Stimulated activated CD8-positive, alpha-beta memory T cell treated with anti-CD3 and anti-CD28 coated beads, Interleukin-12 subunit alpha, Interleukin-12 subunit beta, amount 100 ng/mL, for 24 hours (primary cell): ENCODE data around the gene HIKESHI.
"Not testable (repeated sequence)": the region's sequence is repeated elsewhere in the genome, so short reads cannot be mapped to it uniquely, and the experiment has no call there.

Experiments
- DNase-seq: peaks from one replicate; pipeline ENCODE4 v3.0.0-alpha.2; 2020; ENCODE audit errors: extremely low read depth

The HIKESHI gene

GRCh38 chr11:86302092-86302793 is at the start of gene HIKESHI:
HIKESHI (plus strand) TSS chr11:86302240; CDS start chr11:86302449, 209 bp downstream.
- peak; percentile 89 for DNase-seq

- DNase-seq: no peak
These were observed 46.1 kb upstream of the HIKESHI start for GRCh38 chr11:86255896-86256295.

DNA sequence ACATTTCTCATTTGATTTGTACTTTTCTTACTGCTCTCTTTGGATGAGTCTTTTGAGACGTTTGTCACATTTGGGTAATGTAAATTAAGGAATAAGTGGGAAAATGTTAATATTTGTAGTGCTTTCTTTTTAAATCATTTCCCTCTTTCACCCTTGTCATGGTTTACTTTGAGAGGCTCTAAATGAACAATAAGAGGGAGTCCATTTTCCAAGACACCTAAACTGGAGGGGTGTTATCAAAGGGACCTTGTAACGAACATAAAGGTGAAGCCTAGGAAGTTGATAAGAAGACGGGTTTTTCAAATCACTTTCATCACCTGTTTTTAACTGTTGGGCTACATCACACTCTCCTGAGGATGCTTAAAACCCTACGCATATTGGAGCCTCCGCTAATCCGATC is 45.4 kb upstream of the HIKESHI start:
- no peak for DNase-seq

DNA sequence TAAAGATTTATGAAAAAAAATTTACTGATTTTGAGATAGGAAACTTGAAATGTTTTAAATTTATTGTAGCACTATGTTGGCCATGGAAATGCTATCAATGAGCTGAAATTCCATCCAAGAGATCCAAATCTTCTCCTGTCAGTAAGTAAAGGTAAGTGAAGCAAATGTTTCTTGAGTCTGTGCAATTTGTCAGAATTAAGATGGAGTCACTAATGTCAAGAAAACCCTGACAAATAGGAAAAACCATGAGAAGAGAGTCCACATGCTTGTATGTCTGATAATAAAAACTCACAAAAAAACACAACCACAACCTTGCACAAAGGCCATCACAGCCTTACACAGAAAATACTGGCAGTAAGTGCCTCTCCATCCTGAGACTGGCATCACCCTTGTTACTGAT is 44.6 kb upstream of the HIKESHI start:
- DNase-seq: no peak

- no peak for DNase-seq
These were observed 42.3 kb upstream of the HIKESHI start for GRCh38 chr11:86259730-86260129.

- DNase-seq: no peak
These were observed 40.7 kb upstream of the HIKESHI start for GRCh38 chr11:86261328-86261727.

DNA sequence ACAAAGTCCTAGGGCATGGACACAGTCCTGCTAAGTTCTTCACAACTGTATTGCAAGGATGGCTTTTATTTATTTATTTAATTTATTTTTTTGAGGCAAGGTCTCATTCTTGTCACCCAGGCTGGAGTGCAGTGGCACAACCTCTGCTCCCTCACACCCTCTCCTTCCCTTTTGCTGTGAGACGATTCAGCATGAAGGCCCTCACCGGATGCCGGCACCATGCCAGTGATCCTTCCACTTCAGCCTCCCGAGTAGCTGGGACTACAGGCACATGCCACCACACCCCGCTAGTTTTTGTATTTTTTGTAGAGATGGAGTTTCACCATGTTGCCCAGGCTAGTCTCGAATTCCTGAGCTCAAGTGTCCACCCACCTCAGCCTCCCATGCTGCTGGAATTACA is 39.7 kb upstream of the HIKESHI start:
- DNase-seq: no peak

DNA sequence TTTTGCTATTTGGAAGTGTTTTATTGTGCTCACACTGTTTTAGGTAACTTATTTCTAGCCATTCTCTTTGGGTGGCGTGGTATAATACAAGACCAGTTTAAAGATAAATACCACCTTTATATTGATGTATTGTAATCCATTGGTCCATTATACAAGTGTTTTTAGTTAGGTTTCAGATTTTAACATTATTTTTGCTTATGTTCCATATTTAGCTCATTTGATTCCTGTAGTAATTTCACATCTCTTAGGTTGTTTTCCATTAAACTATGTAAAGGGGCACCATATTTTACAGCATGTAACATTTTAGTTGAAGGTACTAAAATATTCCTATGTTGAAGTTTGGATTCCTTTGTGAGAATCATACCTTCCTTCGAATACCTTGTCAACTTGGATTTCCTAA is 37.4 kb upstream of the HIKESHI start:
- DNase-seq: no peak

DNA sequence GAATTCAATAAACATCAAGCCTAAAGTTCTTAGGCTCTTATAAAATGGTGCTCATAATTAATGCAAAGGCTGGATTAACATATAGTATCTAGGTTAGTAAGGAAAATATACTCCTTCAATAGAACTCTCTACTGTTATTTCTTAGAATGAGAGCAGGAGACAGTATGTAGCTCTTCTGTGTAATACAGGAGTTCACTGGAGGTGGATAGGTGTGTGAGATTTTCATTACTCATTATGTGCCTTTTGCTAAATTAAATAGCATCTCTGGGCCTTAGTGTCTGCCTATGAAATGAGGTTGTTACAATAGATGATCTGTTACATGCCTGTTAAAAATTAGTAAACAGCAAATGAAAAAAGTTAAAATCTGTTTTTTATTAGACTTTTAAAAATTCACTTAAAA is 36.8 kb upstream of the HIKESHI start:
- no peak for DNase-seq

DNA sequence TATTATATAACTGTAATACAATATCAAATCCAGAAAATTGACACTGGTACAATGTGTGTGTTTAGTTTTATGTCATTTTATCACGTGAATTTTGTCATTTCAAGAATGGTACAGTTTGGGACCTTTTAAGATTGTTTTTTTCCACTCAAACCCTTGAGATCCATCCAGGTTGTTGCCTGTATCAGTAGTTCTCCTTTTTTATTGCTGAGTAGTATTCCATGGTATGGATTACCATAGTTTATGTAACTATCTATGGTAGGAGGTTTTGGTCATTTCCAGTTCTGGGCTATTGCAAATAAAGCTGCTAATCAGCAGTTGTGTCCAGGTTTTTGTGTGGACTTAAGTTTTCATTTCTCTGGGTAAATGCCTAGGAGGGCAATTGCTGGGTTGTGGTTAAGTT is 32.4 kb upstream of the HIKESHI start:
- no peak for DNase-seq

GRCh38 chr11:86274503-86274902 is 27.5 kb upstream of the HIKESHI start:
- DNase-seq: no peak

- no peak for DNase-seq
These were observed 27.0 kb upstream of the HIKESHI start for GRCh38 chr11:86274999-86275398.

DNA sequence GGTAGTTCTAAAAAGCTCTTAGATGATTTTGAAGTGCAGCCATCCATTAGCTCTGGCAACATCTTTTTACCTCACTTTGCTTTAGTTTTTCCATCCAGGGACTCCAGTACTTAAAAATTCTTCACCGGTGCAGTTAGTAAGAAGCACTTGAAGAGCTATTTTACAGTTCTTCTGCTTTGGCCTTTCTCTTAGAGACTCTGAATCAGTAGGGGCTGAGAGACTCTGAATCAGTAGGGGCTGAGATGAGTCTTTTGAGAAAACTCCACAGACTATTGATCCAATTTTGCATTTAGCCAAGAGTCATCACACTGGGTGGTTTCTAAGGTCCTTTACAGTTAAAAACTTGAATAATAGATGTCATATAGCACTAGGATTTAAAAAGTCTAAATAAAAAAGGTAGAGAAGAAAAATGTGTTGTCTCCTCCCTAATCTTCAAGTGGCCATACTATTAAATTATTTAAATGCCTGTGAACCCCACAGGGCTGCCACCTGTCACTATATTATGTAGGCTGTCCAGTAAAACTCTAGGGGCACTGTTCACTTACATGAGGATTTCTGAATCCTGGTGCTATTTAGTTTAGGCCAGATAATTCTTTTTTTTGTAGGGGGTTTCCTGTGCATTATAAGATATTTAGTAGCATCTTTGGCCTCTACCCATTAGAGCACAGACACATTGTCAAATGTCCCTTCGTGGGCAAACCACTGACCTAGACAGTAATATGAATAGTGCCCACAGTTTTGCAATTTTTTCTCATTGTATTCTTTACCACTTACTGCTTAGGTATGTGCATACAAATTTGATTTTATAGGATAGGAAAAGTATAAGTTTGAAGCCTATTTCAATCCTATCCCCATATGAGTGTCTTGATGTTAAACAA is 26.3 kb upstream of the HIKESHI start:
- DNase-seq: no peak

- DNase-seq: no peak
These were observed 24.3 kb upstream of the HIKESHI start for GRCh38 chr11:86277741-86278140.

DNA sequence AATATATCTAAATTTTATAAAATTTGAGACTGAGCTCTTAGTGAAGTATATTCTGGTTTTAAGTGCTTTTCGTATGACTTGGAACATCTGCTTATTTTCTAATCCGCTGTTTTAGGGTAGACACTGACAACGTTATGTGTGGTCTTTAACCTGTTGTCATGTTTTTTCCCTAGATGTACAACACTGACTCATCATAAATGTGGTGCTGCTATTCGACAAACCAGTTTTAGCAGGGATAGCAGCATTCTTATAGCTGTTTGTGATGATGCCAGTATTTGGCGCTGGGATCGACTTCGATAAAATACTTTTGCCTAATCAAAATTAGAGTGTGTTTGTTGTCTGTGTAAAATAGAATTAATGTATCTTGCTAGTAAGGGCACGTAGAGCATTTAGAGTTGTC is 23.8 kb upstream of the HIKESHI start:
- no peak for DNase-seq

- DNase-seq: no peak
These were observed 22.3 kb upstream of the HIKESHI start for GRCh38 chr11:86279747-86280146.

DNA sequence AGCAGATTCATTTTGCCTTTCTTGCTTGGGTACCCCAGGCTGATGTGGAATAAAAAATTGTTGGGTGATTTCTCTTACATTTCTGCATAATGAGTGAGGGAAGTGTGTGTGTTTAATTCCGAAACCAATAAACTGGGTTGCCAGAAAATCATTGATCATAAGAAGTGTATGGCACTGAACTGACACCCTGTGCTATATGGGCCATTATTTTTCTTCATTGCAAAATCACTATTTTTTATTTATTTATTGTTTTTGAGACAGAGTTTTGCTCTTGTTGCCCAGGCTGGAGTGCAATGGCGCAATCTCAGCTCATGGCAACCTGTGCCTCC is 14.6 kb upstream of the HIKESHI start:
- no peak for DNase-seq

- DNase-seq: no peak
These were observed 13.1 kb upstream of the HIKESHI start for GRCh38 chr11:86288776-86289507.

GRCh38 chr11:86289508-86290280 is 12.3 kb upstream of the HIKESHI start:
- not testable (repeated sequence) for DNase-seq

- DNase-seq: no peak
These were observed 10.4 kb upstream of the HIKESHI start for GRCh38 chr11:86291466-86292262.
